GM12874 (cell line): ENCODE results near the gene DIAPH2.

Experiments
- TF ChIP-seq, protein P1 (sequence below): IDR thresholded peaks from 2 replicates; pipeline ENCODE4 v1.5.1; 2011; ENCODE audit warnings: low read depth, mild to moderate bottlenecking, control low read depth, low read length, moderate library complexity; ENCODE audit not compliant: insufficient read depth

DIAPH2 gene

DNA sequence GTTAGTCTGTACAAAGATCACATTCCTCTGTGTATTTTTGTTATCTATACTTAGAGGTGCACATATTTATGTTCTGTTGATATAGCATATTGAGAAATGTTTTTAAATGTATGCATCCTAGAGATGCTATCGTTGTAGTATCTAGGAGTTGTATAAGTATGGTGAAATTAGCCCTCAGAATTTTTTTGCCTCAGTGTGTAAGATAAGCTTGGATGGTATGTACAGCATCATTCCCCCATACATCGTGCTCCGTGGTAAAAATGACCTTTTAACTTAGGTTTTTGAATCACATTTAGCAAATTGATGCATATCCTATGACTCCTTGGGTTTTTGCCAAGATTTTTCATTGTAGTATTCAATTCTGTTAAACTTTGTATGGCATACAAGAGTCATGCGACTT lies 312.6 kb downstream of the DIAPH2 start:
- TF ChIP-seq, protein P1, sequence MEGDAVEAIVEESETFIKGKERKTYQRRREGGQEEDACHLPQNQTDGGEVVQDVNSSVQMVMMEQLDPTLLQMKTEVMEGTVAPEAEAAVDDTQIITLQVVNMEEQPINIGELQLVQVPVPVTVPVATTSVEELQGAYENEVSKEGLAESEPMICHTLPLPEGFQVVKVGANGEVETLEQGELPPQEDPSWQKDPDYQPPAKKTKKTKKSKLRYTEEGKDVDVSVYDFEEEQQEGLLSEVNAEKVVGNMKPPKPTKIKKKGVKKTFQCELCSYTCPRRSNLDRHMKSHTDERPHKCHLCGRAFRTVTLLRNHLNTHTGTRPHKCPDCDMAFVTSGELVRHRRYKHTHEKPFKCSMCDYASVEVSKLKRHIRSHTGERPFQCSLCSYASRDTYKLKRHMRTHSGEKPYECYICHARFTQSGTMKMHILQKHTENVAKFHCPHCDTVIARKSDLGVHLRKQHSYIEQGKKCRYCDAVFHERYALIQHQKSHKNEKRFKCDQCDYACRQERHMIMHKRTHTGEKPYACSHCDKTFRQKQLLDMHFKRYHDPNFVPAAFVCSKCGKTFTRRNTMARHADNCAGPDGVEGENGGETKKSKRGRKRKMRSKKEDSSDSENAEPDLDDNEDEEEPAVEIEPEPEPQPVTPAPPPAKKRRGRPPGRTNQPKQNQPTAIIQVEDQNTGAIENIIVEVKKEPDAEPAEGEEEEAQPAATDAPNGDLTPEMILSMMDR = no peak

DNA sequence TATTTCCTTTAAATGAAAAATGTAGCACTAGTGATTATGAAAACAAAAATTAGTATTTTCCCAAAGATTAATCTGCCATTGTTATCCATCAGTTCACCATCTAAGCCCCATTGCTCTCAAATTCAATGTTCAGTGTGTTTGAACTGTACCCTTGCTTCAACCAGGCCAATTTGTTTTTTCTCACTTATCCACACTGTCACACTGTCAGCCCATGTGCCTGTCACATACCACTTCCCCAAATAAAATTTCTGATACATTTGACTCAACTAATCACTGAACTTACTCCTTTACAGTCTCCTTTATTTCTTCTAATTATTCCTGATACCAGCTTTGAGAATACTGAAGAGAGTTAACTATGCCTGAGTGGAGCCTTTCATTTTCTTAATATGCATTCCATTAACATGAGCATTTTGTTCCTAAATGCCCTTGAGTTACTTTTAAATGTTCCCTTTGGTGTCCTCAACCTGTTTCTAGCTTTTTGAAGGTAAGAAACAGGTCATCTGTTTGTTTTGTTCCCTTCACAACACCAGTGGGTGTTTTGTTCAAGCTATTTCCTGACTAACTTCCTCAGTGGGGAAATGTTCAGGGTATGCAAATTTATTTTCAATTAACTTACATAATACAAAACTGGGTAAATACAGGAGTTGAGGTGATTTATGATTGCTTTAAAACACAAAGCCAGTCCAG lies 316.2 kb downstream of the DIAPH2 start:
- TF ChIP-seq, protein P1 = no peak

DNA sequence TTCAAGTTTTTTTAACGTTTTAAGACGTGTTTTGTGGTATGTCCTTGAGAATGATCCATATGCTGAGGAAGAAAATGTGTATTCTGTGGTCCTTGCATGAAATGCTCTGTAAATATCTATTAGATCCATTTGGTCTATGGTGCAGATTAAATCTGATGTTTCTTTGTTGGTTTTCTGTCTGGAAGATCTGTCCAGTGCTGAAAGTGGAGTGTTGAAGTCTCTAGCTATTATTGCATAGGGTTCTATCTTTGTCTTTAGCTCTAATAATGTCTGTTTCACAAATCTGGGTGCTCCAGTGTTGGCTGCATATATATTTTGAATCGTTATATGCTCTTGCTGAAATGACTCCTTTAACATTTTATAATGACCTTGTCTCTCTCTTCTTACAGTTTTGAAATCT lies 321.5 kb downstream of the DIAPH2 start:
- TF ChIP-seq, protein P1 = no peak

DNA sequence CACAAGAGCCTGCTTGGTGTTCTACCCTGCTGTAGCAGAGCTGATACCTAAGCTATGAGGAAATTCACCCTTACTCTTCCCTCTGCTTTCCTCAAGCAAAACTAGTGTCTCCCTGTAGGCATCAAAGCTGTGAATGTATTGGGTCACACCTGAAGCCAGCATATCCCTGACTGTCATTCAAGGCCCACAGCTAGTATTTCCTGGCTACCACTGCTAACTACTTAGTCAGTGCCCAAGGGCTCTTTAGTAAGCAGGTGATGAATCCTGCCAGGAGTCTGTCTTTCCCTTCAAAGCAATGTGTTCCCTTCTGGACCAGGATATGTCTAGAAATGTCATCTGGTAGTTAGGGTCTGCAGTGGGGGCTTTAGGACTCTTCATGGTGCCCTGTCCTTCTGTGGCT lies 324.7 kb downstream of the DIAPH2 start:
- TF ChIP-seq, protein P1 = no peak

DNA sequence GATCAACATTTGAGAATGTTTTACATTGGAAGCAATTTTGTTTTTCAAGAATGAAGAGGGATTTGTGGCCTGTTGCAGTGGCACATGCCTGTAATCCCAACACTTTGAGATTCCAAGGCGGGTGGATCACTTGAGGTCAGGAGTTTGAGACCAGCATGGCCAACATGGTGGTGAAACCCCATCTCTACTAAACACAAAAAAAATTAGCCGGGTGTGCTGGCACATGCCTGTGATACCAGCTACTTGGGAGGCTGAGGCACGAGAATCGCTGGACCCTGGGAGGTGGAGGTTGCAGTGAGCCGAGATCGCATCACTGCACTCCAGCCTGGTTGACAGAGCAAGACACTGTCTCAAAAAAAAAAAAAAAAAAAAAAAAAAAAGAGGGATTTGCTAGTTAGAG lies 326.9 kb downstream of the DIAPH2 start:
- TF ChIP-seq, protein P1 = no peak

DNA sequence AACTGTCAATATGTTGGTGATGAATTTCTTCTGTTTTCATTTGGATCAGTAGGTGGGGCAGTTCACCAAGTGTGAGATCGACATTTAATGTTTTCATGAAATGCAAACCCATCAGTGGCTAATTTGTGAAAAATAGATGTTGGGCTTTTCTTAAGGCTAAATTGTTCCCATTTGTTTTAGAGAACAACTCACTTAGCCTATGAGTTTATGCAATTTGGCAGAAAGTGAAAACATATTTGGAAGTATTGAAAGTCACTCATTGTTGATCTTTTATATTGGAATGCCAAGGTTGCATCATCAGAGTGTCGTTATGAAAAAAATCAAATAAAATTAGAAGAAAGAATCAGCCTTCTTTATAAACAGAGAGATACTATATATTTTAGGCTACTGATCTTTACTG lies 331.5 kb downstream of the DIAPH2 start:
- TF ChIP-seq, protein P1 = no peak

DNA sequence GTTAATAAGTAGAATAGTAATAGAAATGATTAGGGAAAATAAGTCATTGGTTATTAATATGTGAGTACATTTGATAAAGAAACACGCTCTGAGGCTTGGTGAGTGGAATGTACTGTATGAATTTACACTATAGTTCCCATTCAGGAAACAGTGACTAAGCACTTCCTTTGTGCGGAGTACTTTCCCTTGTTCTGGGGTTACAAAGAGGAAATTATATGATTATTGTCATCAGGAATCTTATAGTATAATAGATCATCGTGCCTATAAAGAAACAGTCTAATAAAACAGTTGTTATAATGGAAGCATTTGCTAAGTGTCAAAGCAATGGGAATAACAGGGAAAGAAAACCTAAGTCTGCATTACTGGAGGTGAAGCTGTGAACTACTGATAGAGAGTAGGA lies 337.0 kb downstream of the DIAPH2 start:
- TF ChIP-seq, protein P1 = no peak
